Activated B cell treated with CpG ODN at 0.5 μM for 24 hours (primary cell): ENCODE results near the gene GGA1. TPM values are rescaled to one million over a fixed set of nuclear protein-coding genes. Genes with fewer than 3 reads are reported as not detected.

ENCODE experiments used
- ATAC-seq: fragments of 200-7000 bp; cut with Tn5 transposase; one replicate; pipeline ENCODE4 v1.10.0; 2021; ENCODE audit warnings: low read depth, mild to moderate bottlenecking, moderate library complexity
- CTCF ChIA-PET: fragments of 350-600 bp; sonication (Branson Sonifier 250); formaldehyde crosslinking; loops from one replicate; lab custom pipeline; 2021; ENCODE audit warnings: antibody characterized with exemption; lab: Charles Lee
- POLR2A ChIA-PET: fragments of 350-600 bp; sonication (Branson Sonifier 250); formaldehyde crosslinking; loops from one replicate; lab custom pipeline; 2021; ENCODE audit warnings: antibody characterized with exemption; lab: Charles Lee
- DNase-seq: peaks from one replicate; pipeline ENCODE4 v3.0.0; 2022
- H3K27ac Mint-ChIP-seq: one replicate; pipeline ENCODE4 v1.8.0; 2020; ENCODE audit warnings: mixed read lengths
- H3K27me3 Mint-ChIP-seq: one replicate; pipeline ENCODE4 v1.8.0; 2021; ENCODE audit warnings: mixed read lengths
- H3K36me3 Mint-ChIP-seq: one replicate; pipeline ENCODE4 v1.8.0; 2021; ENCODE audit warnings: low read depth, mixed read lengths
- H3K4me1 Mint-ChIP-seq: one replicate; pipeline ENCODE4 v1.8.0; 2021; ENCODE audit warnings: mixed read lengths
- H3K4me3 Mint-ChIP-seq: one replicate; pipeline ENCODE4 v1.8.0; 2020; ENCODE audit warnings: mild to moderate bottlenecking, mixed read lengths
- H3K9me3 Mint-ChIP-seq: one replicate; pipeline ENCODE4 v1.8.0; 2020; ENCODE audit warnings: mixed read lengths
- intact Hi-C: fragments of 100-400 bp; cut with micrococcal nuclease; formaldehyde crosslinking; loops from one replicate; pipeline ENCODE4 v1.15.1; 2024
- total RNA-seq: library from RNA; stranded (reverse); gene quantifications from 2 replicates; pipeline ENCODE4 v1.2.3, GENCODE V29; 2022
- TF ChIP-seq, protein P1 (sequence below): fragments of 200-600 bp; IDR thresholded peaks from one replicate; pipeline ENCODE4 v1.8.0; 2022; ENCODE audit warnings: antibody characterized with exemption, mild to moderate bottlenecking

GGA1 gene, protein sequence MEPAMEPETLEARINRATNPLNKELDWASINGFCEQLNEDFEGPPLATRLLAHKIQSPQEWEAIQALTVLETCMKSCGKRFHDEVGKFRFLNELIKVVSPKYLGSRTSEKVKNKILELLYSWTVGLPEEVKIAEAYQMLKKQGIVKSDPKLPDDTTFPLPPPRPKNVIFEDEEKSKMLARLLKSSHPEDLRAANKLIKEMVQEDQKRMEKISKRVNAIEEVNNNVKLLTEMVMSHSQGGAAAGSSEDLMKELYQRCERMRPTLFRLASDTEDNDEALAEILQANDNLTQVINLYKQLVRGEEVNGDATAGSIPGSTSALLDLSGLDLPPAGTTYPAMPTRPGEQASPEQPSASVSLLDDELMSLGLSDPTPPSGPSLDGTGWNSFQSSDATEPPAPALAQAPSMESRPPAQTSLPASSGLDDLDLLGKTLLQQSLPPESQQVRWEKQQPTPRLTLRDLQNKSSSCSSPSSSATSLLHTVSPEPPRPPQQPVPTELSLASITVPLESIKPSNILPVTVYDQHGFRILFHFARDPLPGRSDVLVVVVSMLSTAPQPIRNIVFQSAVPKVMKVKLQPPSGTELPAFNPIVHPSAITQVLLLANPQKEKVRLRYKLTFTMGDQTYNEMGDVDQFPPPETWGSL
- total RNA-seq = 102 and 126 TPM in 2 replicates

DNA sequence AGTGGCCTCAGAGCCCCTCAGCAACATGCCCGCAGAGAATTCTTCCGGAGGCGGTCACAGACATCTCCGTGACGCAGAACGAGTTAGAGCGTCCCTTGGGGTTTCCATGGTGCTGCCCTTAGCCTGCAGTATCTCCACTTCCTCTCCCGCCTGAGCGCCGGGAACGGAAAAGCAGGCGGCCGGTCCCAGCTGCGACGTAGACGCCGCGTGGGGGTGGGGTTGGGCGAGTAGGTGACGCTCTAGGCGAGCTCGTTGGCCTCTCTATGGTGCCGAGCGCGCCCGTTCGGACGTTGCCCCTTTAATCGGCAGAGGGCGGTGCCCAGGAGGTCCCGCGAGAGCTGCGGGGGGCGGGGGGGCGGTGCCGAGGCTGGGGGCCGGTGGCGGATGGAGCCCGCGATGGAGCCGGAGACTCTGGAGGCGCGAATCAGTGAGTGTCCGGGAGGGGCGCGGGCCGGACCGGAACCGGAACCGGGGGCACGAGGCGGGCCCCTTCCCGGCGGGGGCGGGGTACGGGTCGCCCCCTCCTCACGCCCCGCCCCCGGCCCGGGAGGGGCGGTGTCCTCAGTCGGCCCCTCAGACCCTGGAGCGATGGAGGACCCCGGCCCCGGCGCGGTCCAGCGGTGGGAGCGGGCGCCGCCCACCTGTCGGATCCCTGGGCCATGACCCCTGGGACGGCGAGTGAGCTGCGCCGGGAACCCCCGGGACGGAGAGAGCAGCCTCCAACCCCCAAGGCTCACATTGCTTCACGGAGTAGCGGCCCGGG lies at the start of gene GGA1:
Gene GGA1 (plus strand): TSS at position 358 of the 763 bp plus-strand sequence. CDS start 27 bp downstream, at position 385.
- Mint-ChIP-seq H3K4me3 (peak within 1 kb of the TSS; percentile 90), H3K9me3 (no peaks in the 10 kb centered on the region), H3K4me1 (peaks cover 41% of the 10 kb centered on the region), H3K36me3 (peaks cover 3% of the 10 kb centered on the region), H3K27me3 (peaks cover 15% of the 10 kb centered on the region), H3K27ac (peak within 1 kb of the TSS; percentile 94)
- DNase-seq = peak; percentile 82
- POLR2A ChIA-PET = interaction anchor here (0.6 to 5.9 kb wide), 30 partner anchors 10 to 1293 kb away, joined by 3 to 104 read pairs (median 8); partner anchors contain the start of genes ANKRD54, GCAT, LGALS1 and MFNG
- ATAC-seq = peak; percentile 74
- CTCF ChIA-PET = interaction anchor here (1.1 to 4.8 kb wide), 19 partner anchors 8 to 292 kb away, joined by 3 to 50 read pairs (median 6); partner anchors contain the start of genes GCAT, LGALS1, NOL12 and SH3BP1
- TF ChIP-seq, protein P1, sequence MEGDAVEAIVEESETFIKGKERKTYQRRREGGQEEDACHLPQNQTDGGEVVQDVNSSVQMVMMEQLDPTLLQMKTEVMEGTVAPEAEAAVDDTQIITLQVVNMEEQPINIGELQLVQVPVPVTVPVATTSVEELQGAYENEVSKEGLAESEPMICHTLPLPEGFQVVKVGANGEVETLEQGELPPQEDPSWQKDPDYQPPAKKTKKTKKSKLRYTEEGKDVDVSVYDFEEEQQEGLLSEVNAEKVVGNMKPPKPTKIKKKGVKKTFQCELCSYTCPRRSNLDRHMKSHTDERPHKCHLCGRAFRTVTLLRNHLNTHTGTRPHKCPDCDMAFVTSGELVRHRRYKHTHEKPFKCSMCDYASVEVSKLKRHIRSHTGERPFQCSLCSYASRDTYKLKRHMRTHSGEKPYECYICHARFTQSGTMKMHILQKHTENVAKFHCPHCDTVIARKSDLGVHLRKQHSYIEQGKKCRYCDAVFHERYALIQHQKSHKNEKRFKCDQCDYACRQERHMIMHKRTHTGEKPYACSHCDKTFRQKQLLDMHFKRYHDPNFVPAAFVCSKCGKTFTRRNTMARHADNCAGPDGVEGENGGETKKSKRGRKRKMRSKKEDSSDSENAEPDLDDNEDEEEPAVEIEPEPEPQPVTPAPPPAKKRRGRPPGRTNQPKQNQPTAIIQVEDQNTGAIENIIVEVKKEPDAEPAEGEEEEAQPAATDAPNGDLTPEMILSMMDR = no peak
- intact Hi-C loops = loop anchor here (1.0 to 10.0 kb wide), 15 partner anchors 15 to 1266 kb away; partner anchors contain the start of genes ANKRD54, C22orf23, CBX6 and DDX17

DNA sequence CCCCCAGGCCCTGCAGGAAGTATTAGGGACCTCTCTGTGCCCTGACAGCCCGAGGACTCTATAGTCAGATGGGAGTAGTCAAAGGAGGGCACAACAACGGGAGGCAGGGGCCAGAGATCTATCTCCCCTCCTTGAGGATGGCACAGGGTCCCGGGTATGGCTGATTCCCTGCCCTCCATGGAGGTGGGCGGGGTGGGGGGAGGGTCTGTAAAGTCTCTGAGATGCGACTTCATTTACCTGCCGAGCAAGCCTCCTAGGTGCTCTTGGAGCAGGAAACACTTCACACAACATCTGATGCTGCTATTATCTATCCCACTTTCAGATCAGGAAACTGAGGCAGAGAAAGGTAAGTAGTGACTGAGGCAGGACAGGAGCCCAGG lies 49.1 kb upstream of the GGA1 start:
- intact Hi-C loops = no loop called here
- DNase-seq (no peak), ATAC-seq (no peak)
- Mint-ChIP-seq H3K36me3 (no peaks in the 10 kb centered on the region), H3K4me3 (no peak overlapping the region), H3K27me3 (peaks cover 42% of the 10 kb centered on the region), H3K9me3 (no peaks in the 10 kb centered on the region), H3K27ac (no peak overlapping the region), H3K4me1 (peaks cover 17% of the 10 kb centered on the region)
- TF ChIP-seq, protein P1 = no peak
- CTCF ChIA-PET = interaction anchor here (11.7 kb wide), 1 partner anchor 15 kb away, joined by 255 read pairs; no protein-coding TSS in a partner anchor
- POLR2A ChIA-PET = no interaction called here

DNA sequence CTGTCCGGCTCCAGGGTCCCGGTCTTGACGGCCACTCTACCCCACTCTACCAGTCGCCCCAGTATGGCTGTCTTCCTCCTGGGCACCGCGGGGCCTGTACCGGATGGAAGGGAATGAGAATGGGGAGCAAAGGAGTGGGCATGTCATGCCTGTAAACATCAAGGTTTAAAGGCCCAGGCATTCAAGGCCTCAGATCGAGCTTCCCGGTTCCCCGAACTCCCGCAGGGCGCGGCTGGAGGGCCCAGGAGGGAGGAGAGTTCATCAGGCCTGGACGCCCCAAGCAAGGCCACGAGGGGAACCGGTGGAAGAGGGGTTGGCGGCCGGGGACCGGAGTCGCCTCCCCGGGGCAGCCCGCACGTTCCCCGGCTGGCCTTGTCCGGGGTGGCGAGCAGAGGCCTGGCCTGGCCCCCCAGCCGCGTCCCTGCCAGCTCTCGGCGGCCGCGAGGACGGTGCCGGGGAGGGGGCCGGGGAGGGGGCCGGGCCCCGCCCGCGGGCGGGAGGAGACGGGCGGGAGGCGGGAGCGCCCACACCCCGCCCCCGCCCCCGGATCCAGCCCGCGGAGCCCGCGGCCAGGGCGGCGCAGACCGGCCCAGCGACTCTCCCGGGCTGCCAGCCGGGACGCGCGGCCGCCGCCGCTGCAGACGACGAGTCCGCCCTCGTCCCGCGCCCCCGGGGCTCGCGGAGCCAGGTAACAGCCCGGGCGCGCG lies 48.6 kb upstream of the GGA1 start, which contains the start of gene CDC42EP1:
Gene CDC42EP1 (plus strand): TSS at position 580 of the 707 bp plus-strand sequence. CDS start 5,870 bp downstream, outside the sequence.
- H3K27me3 Mint-ChIP-seq = peaks cover 42% of the 10 kb centered on the region
- CTCF ChIA-PET = interaction anchor here (11.7 kb wide), 1 partner anchor 15 kb away, joined by 255 read pairs; no protein-coding TSS in a partner anchor
- peaks cover 17% of the 10 kb centered on the region for H3K4me1 Mint-ChIP-seq
- POLR2A ChIA-PET = no interaction called here
- intact Hi-C loops = no loop called here
- H3K9me3 Mint-ChIP-seq = no peaks in the 10 kb centered on the region
- no peak within 1 kb of the TSS for H3K27ac Mint-ChIP-seq
- DNase-seq (no peak), ATAC-seq (peak; percentile 41)
- TF ChIP-seq, protein P1 = no peak
- H3K36me3 Mint-ChIP-seq = no peaks in the 10 kb centered on the region
- H3K4me3 Mint-ChIP-seq = peak within 1 kb of the TSS; percentile 65

DNA sequence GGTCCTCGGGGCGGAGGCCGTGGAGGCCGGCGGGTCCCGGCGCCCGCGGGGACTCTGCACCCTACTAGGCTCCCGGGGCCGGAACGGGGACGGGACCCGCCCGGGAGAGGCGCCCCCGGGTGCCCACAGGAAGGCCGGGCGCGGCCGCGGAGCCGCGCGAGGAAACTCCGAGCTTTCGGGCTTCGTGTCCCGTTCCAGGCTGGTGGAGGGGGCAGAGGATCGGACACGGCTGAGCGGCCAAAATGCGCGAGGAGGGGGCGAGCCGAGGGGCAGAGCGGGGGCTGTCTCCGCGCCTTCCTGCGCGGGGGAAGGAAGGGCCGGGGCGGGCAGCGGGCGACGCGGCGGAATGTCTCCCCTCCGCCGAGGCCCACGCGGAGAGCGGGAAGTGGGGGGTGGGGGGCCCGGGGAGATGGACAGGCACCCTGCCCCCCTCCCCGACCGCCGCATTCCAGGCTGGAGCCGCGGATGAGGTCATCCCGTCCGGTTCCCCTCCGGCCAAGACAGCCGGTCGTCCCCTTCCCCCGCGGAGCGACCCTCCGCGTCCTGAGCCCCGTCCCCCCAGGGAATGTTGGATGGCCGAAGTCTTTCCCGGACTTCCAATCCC lies 47.9 kb upstream of the GGA1 start:
- ATAC-seq = no peak
- Mint-ChIP-seq H3K4me3 (peak overlapping the region; percentile 65), H3K27ac (no peak overlapping the region), H3K9me3 (no peaks in the 10 kb centered on the region), H3K4me1 (peaks cover 17% of the 10 kb centered on the region), H3K27me3 (peaks cover 39% of the 10 kb centered on the region), H3K36me3 (no peaks in the 10 kb centered on the region)
- ChIA-PET CTCF (interaction anchor here (11.7 kb wide), 1 partner anchor 16 kb away, joined by 255 read pairs; no protein-coding TSS in a partner anchor), POLR2A (interaction anchor here (1.0 kb wide), 1 partner anchor 48 kb away, joined by 5 read pairs; the partner anchor contains the start of gene GGA1)
- peak; percentile 30 for DNase-seq
- intact Hi-C loops = no loop called here
- TF ChIP-seq, protein P1 = no peak
